Right ventricle myocardium superior (tissue), 1 donor: Measurements from ENCODE around the gene CR1L. TPM values are rescaled to one million over a fixed set of nuclear protein-coding genes. Genes with fewer than 3 reads are reported as not detected.
"Not testable (repeated sequence)": the region's sequence is repeated elsewhere in the genome, so short reads cannot be mapped to it uniquely, and the experiment has no call there.

ENCODE experiments used
- ATAC-seq: fragments of 200-7000 bp; cut with Tn5 transposase; one replicate; pipeline ENCODE4 v1.9.1; 2020; ENCODE audit warnings: mild to moderate bottlenecking; ENCODE audit not compliant: poor library complexity
- DNase-seq: peaks from one replicate; pipeline ENCODE4 v3.0.0-alpha.2; 2020
- intact Hi-C: fragments of 100-400 bp; cut with DNase I; formaldehyde crosslinking; loops from one replicate; pipeline ENCODE4 v1.11.2; 2022
- total RNA-seq: library from RNA; stranded (reverse); fragmentation: NEBNext Ultra II Directional; extraction: Animal tissue kit (Norgen Biotek cat#: 25700); gene quantifications from one replicate; pipeline ENCODE4 v1.2.1, GENCODE V29; 2021
- donor health status: DM: no; HTN: yes; CAD: no; lungs with severe emphysema.

Gene CR1L
- total RNA-seq, 1 donor from 2014 or later, result not detected

DNA sequence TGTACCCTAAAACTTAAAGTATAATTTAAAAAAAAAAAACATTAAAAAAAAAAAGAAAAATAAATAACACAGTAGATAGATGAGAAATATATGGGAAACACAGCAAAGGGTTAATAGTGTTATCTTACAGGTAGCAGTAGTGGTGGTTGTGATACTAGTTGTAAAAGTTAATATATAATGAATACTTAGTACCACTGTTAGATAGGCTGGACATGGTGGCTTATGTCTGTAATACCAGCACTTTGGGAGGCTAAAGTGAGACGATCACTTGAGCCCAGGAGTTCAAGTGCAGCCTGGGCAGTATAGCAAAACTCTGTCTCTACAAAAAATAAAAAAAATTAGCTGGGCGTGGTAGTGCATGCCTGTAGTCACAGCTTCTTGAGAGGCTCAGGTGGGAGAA lies 74.3 kb downstream of the CR1L start:
- ATAC-seq (no peak), DNase-seq (no peak)
- intact Hi-C loops, result no loop called here

- ATAC-seq, intact Hi-C loops: not testable (repeated sequence)
Measured at GRCh38 chr1:207728200-207728858, 83.4 kb downstream of the CR1L start.

DNA sequence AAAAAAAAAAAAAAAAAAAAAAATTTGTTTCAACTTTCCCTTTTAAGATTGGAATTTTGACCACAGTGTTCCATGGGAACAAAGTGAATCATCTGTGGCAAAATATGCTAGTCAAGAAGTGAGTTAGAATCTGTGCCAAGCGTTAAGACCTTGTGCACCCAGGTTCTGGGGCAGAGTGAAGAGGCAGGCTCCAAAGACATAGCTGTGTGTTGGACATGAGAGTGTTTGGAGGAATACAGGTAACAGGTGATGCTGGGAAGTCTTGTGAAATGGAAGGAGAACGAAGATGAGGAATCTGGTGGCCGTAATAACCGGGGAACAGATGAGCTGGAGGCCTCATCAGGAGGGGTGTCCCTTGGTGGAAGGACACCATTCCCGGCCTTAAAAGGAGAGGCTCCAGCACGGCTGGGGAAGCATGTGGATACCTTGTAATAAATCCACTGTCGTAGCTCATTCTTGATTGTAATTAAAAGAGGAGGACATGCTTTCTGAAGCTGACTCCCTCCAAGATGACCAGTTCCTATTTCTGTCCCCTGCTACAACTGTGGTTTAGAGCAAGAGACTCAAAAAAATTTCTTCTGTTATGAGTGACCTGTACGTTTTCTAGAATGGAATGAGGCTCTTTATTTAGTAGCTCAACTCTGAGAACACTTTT lies 92.7 kb downstream of the CR1L start:
- intact Hi-C loops, DNase-seq, ATAC-seq: not testable (repeated sequence)

More at GRCh38 chr1:207728200-207728858, 83.4 kb downstream of the CR1L start:
- not testable (repeated sequence) for DNase-seq

GRCh38 chr1:207738158-207738659 lies 93.3 kb downstream of the CR1L start:
- DNase-seq, intact Hi-C loops, ATAC-seq: not testable (repeated sequence)

- no peak for DNase-seq
- ATAC-seq, result no peak
- intact Hi-C loops, result no loop called here
Measured at GRCh38 chr1:207740207-207740606, 95.3 kb downstream of the CR1L start.

GRCh38 chr1:207742850-207743555 lies 98.1 kb downstream of the CR1L start:
- no peak for ATAC-seq
- intact Hi-C loops, result no loop called here

GRCh38 chr1:207744000-207744534 lies 99.1 kb downstream of the CR1L start:
- intact Hi-C loops, result no loop called here
- ATAC-seq (no peak), DNase-seq (no peak)

More at GRCh38 chr1:207742850-207743555, 98.1 kb downstream of the CR1L start:
- no peak for DNase-seq

GRCh38 chr1:207745285-207745684 lies 100.4 kb downstream of the CR1L start:
- no peak for ATAC-seq
- intact Hi-C loops, result no loop called here
- no peak for DNase-seq

- no peak for ATAC-seq
- intact Hi-C loops, result no loop called here
- DNase-seq, result no peak
Measured at GRCh38 chr1:207745839-207746767, 101.2 kb downstream of the CR1L start.

DNA sequence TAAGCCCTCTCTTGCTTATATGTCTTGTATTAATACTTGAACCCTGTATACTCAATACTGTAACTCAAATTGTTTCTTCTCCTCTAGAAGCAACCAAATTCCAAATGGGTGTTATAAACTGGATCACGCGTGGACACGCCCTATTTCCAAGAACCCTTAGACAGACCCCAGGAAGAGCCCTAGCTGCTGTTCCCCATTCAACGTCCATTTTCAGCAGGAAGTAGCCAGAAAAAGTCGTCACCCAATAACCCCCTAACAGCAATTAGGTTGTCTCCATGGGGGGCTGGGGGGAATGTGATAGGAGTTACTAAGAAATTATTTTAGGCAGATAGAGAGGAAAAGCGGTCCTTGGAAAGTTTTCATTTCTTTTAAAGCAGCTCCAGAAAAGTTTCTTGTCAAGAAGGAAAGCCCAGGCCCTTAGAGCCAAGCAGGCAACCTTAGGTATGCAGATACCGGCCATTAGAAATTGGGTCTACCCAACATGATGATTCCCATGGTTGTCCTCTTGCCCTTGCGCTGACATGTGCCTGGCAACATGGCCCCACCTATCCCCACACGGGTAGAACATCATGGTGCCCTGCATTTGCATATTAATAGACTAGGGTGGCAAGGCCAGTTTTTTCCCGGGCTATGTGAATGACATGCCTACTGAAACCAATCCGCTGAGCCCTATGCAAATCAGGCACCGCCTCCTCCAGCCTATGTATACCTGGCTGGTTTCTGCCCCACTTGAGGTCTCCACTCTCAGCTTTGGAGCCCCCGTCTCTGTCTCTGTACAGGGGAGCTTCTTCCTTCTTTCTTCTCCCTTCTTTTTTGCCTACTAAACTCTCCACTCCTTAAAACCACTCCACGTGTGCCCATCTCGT lies 102.9 kb downstream of the CR1L start:
- no peak for DNase-seq
- no peak for ATAC-seq
- intact Hi-C loops, result no loop called here

DNA sequence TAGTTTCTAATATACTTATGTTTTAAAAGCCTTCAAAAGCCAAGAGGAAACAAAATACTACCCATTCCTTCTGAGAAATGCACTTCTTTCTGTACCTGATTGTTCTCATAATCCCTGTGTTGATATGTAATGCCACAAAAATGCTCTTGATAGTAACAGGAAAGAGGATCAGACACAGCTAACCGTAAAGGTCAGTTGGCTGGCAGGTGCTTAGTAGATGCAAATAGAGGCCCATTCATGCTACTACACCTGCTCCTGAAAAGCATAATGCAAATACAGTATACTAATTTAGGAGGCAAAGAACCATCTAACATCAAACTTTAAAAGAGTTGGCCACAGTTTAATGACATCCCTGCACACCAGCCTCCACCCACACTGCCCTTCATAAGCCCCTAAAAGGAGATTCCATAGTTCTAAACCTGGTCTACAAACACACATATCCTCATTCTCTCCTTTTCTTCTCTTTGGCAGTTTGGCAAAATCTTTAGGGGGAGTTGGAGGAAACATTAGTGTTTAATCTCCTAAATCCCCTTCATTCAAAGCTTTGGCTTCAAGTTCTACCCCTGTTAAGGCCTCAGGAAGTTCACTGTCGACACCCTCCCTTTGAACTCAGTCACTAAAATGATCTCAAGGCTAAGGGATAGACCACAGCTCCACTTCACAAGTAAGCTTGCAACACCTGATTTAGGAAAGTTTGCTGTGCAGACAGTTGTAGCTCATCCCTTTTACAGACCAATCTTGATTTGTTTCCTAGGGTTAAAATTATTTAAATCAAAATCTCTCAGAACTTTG lies 104.0 kb downstream of the CR1L start:
- no peak for ATAC-seq
- intact Hi-C loops, result no loop called here

GRCh38 chr1:207750631-207751305 lies 105.8 kb downstream of the CR1L start:
- DNase-seq (no peak), ATAC-seq (no peak)
- intact Hi-C loops, result no loop called here

More for the DNA sequence above, 104.0 kb downstream of the CR1L start:
- no peak for DNase-seq

DNA sequence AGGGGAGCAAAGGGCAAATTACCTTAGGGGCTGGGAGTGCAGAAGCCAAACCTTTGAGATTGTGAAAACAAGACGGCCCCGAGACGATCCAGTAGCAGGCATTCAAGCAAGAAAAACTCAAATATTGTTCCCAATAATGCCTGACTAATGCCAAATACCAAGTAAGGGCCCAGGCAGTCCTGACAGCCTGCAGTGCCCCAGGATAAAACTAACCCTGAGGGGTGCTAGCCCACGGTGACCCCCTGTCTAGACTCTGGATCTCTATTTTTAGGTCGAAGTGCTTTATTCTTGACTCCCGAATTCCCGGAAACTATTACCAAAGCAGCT lies 106.5 kb downstream of the CR1L start:
- peak; percentile 9 for ATAC-seq
- intact Hi-C loops, result not testable (repeated sequence)

DNA sequence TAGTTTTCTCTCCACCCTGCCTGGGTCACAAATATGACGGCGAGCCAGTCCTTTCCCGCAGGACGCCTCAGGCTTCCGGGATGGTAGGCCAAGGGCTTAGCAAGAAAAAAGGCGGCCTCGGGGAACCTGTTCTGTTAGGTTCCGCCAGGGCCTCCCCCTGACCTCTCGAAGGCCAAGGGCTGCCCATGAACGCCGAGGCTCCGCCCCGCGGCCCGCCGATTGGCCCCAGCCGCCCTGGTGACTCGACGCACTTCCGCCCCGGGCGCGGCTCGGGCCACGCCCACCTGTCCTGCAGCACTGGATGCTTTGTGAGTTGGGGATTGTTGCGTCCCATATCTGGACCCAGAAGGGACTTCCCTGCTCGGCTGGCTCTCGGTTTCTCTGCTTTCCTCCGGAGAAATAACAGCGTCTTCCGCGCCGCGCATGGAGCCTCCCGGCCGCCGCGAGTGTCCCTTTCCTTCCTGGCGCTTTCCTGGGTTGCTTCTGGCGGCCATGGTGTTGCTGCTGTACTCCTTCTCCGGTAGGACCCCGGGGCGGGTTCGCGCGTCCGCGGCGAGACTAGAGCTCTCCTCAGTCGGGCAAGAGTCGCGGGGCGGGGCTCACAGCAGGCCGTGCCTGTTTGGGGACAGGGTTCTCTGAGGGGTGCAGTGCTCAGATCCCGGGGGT lies 107.0 kb downstream of the CR1L start, which contains the start of gene CD46:
CD46 (plus strand) TSS at position 265 of the 666 bp plus-strand sequence; CDS start at position 424, 159 bp downstream.
- ATAC-seq, result peak; percentile 99
- intact Hi-C loops, result no loop called here
- peak; percentile 98 for DNase-seq

More for the DNA sequence above, 106.5 kb downstream of the CR1L start:
- DNase-seq, result not testable (repeated sequence)

- intact Hi-C loops, result no loop called here
- peak; percentile 31 for ATAC-seq
- DNase-seq, result peak; percentile 46
Measured at GRCh38 chr1:207752456-207752998, 107.6 kb downstream of the CR1L start.
